PC-9 (cell line): Measurements from ENCODE around the gene ARHGEF40. TPM values are rescaled to one million over a fixed set of nuclear protein-coding genes. Genes with fewer than 3 reads are reported as not detected.
A peak's percentile ranks its signal among the peaks of the same experiment; 100 is the strongest.

Experiments used
- BruUV-seq: library from RNA; stranded (reverse); fragments of 400-500 nt; replicated peaks from 2 replicates; lab custom pipeline; 2021; lab: Mats Ljungman, UMichigan
- CTCF ChIA-PET: fragments of 300-600 bp; sonication (Branson Sonifier 250); formaldehyde crosslinking; loops from one replicate; lab custom pipeline; 2022; ENCODE audit warnings: antibody characterized with exemption; lab: Charles Lee
- POLR2A ChIA-PET: fragments of 300-600 bp; sonication (Branson Sonifier 250); formaldehyde crosslinking; loops from one replicate; lab custom pipeline; 2022; ENCODE audit warnings: antibody characterized with exemption; ENCODE audit not compliant: unreplicated experiment; lab: Charles Lee
- DNase-seq, 2 experiments: peaks; one replicate each; pipeline versions ENCODE4 v3.0.0 to v3.0.0-alpha.2; 2015 to 2022; ENCODE audit warnings: mixed read lengths in 1 of 2
- H2AFZ ChIP-seq: fragments of 200-600 bp; sonication (generic); 2 replicates; pipeline ENCODE4 v1.8.1; 2017; ENCODE audit warnings: antibody characterized with exemption
- H3F3A ChIP-seq: fragments of 200-600 bp; sonication (generic); 2 replicates; pipeline ENCODE4 v1.8.1; 2017; ENCODE audit warnings: antibody characterized with exemption, mild to moderate bottlenecking, low read depth; ENCODE audit not compliant: insufficient read depth
- H3K27ac ChIP-seq: fragments of 200-600 bp; sonication (generic); 2 replicates; pipeline ENCODE4 v1.6.1; 2016; ENCODE audit warnings: mixed run types
- H3K27me3 ChIP-seq: fragments of 200-600 bp; sonication (generic); 2 replicates; pipeline ENCODE4 v1.6.1; 2016; ENCODE audit warnings: low read depth, mixed run types; ENCODE audit not compliant: insufficient read depth
- H3K36me3 ChIP-seq: fragments of 200-600 bp; sonication (generic); 2 replicates; pipeline ENCODE4 v1.6.1; 2016; ENCODE audit warnings: low read depth, mixed run types
- H3K4me1 ChIP-seq: fragments of 200-600 bp; sonication (generic); replicated peaks from 2 replicates; pipeline ENCODE4 v1.6.1; 2016; ENCODE audit warnings: mixed run types; ENCODE audit not compliant: insufficient read depth
- H3K4me2 ChIP-seq: fragments of 200-600 bp; sonication (generic); 2 replicates; pipeline ENCODE4 v1.6.1; 2017; ENCODE audit warnings: mixed run types
- H3K4me3 ChIP-seq: fragments of 200-600 bp; sonication (generic); 2 replicates; pipeline ENCODE4 v1.6.1; 2016; ENCODE audit warnings: mixed run types
- H3K79me2 ChIP-seq: fragments of 200-600 bp; sonication (generic); 2 replicates; pipeline ENCODE4 v1.6.1; 2017; ENCODE audit warnings: low read depth, mixed run types
- H3K9me2 ChIP-seq: fragments of 200-600 bp; sonication (generic); 2 replicates; pipeline ENCODE4 v1.8.1; 2017; ENCODE audit warnings: mild to moderate bottlenecking; ENCODE audit not compliant: insufficient read depth
- H3K9me3 ChIP-seq: fragments of 200-600 bp; sonication (generic); 2 replicates; pipeline ENCODE4 v1.8.1; 2016; ENCODE audit warnings: low read depth; ENCODE audit not compliant: insufficient read depth
- H4K20me1 ChIP-seq: fragments of 200-600 bp; sonication (generic); 2 replicates; pipeline ENCODE4 v1.8.1; 2017; ENCODE audit not compliant: insufficient read depth
- EZH2 ChIP-seq: fragments of 200-600 bp; sonication (generic); IDR thresholded peaks from 2 replicates; pipeline ENCODE4 v1.8.0; 2017; ENCODE audit warnings: antibody characterized with exemption, low read depth
- intact Hi-C: fragments of 100-400 bp; cut with micrococcal nuclease; formaldehyde crosslinking; loops from one replicate; pipeline ENCODE4 v1.10.0; 2022; ENCODE audit not compliant: unreplicated experiment
- total RNA-seq: library from RNA; stranded (reverse); gene quantifications from 2 replicates; pipeline ENCODE4 v1.2.3, GENCODE V29; 2021
- TF ChIP-seq, protein P1 (sequence below): fragments of 200-600 bp; sonication (generic); conservative IDR thresholded peaks from 2 replicates; pipeline ENCODE4 v1.6.1; 2017; ENCODE audit warnings: mixed run types, antibody characterized with exemption, mild to moderate bottlenecking, moderate library complexity

ARHGEF40 gene
- total RNA-seq, 1 experiment from 2014 or later = 13.0 TPM

DNA sequence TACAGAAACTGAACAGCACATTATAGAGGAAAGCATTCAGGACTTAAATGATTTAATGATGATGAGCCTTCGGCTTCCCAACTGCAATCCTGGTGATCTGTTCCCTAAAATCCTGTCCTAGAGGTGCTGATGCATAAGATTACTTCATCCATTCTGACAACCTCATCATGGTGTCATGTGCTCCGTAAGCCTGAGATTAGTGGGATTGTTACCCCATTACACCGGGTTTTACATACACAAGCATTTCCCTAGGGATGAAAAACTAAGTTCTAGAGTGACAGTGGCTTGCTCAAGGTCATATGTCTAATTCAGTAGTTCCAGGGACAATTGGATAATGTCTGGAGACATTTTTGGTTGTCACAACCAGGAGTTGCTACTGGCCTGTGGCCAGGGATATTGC lies 32.9 kb upstream of the ARHGEF40 start:
- POLR2A ChIA-PET = no interaction called here
- no peaks in the 10 kb centered on the region for H3K4me1 ChIP-seq

DNA sequence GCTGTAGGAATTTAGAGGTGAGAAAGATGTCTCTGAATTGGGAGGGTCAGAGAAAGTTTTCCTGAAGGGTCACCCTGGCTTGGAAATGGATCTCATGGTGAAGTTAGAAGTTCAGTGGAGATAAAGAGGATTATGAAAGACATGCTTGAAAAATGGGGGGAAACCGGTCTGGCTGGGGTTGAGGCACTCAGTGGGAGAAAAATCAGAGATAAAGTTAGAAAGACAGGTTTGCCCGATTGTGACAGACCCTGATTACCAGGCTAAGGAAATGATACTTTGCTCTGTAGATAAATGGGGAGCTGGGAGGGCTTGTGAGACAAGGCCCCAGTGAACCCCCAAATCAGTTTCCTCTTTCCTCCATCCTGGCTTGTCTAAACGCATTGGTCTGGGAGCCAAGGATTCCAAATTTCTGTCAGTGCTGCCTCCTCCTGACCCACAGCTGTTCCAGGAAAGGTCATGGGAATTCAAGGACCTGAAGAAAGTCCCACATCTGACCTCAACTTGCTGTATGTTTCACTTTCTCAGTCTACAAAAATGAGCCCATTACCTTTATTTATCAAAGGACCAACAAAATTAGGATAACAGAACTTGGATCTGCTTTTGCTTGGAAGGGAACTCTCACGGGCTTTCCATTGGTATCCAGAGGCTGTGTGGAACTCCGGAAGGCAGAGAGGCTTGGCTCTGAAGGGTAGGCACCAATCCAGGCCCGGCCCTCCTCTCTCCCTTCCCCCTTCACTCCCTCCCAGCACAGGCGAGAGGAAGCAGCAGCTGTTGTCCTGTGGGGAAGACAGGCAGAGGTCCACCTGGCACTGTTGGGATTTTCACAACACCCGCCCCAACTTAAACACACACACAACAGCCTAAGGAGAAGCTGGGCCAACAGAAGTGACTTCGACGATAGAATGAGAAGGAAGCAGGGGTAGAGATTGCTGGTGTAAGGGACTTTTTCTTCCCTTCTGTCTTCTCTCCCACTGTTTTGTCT lies 31.4 kb upstream of the ARHGEF40 start:
- Histone ChIP-seq H3K4me1 (peaks cover 5% of the 10 kb centered on the region), H3F3A (peaks cover 4% of the 10 kb centered on the region; the same call in 1 of the 2 replicates), H3K36me3 (no peaks in the 10 kb centered on the region), H3K79me2 (no peaks in the 10 kb centered on the region), H4K20me1 (no peaks in the 10 kb centered on the region), H3K27me3 (no peaks in the 10 kb centered on the region; the same call in 1 of the 2 replicates), H2AFZ (no peak overlapping the region), H3K27ac (no peak overlapping the region), H3K9me3 (no peaks in the 10 kb centered on the region), H3K9me2 (no peaks in the 10 kb centered on the region), H3K4me3 (no peak overlapping the region), H3K4me2 (0 out of 2 replicates have a peak overlapping the region, but pooled peaks have one; percentile 16)
- TF ChIP-seq, protein P1, sequence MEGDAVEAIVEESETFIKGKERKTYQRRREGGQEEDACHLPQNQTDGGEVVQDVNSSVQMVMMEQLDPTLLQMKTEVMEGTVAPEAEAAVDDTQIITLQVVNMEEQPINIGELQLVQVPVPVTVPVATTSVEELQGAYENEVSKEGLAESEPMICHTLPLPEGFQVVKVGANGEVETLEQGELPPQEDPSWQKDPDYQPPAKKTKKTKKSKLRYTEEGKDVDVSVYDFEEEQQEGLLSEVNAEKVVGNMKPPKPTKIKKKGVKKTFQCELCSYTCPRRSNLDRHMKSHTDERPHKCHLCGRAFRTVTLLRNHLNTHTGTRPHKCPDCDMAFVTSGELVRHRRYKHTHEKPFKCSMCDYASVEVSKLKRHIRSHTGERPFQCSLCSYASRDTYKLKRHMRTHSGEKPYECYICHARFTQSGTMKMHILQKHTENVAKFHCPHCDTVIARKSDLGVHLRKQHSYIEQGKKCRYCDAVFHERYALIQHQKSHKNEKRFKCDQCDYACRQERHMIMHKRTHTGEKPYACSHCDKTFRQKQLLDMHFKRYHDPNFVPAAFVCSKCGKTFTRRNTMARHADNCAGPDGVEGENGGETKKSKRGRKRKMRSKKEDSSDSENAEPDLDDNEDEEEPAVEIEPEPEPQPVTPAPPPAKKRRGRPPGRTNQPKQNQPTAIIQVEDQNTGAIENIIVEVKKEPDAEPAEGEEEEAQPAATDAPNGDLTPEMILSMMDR = no peak
- no peak for TF ChIP-seq EZH2
- BruUV-seq = no TSS peak
- POLR2A ChIA-PET = no interaction called here
- CTCF ChIA-PET = no interaction called here
- intact Hi-C loops = no loop called here
- peak in 1 of 2 experiments; percentile 35 for DNase-seq

More for the DNA sequence above, 32.9 kb upstream of the ARHGEF40 start:
- Histone ChIP-seq H3K9me3 (no peaks in the 10 kb centered on the region), H3K27ac (no peak overlapping the region), H3K9me2 (no peaks in the 10 kb centered on the region), H3F3A (no peaks in the 10 kb centered on the region), H3K4me3 (no peak overlapping the region), H4K20me1 (no peaks in the 10 kb centered on the region), H3K27me3 (no peaks in the 10 kb centered on the region; the same call in 1 of the 2 replicates), H2AFZ (no peak overlapping the region), H3K36me3 (no peaks in the 10 kb centered on the region), H3K4me2 (no peak overlapping the region), H3K79me2 (no peaks in the 10 kb centered on the region)
- no TSS peak for BruUV-seq
- DNase-seq = no peak
- CTCF ChIA-PET = interaction anchor here (0.6 to 1.3 kb wide), 2 partner anchors 23 to 1473 kb away, joined by 4 to 5 read pairs; no protein-coding TSS in a partner anchor
- intact Hi-C loops = no loop called here
- TF ChIP-seq EZH2 = no peak
- TF ChIP-seq, protein P1 = no peak

DNA sequence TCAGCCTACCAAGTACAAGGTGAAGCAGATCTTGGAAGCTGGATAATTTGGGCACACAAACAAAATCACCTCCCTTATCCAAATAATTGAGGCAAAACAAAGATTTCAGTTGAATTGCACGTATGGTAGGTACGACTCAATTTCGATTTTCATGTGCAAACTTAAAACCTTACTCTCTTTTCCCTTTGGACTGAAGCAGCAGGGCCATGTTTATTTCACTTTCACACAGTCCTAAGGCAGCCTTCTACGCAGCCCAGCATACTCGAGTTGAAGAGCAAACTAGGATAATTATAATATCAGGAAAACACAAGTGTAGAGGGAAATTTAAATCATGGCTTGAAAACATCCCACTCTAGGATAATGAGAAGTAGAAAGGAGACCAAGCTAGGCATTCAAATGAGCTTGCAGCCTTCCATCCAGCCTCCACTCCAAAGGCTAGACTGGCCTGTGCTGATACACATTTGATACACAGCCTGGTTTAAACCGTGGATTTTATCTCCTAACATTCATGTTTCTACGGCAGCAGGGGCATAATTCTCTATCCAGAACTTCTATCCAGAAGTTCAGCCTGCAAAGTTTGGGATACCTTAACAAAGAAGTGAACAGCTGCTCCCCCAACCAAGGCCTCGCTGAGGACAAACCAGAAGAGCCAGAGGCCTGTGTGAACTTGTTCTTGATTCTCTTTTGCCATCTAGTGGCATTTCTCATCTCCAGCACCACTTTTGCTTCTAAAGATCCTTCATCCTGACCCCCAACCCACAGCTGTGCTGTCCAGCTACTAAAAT lies 30.3 kb upstream of the ARHGEF40 start:
- no peak overlapping the region for H3K4me3 ChIP-seq
- DNase-seq = peak; percentile 22 to 43
- ChIA-PET POLR2A (no interaction called here), CTCF (interaction anchor here (1.0 to 2.0 kb wide), 2 partner anchors 25 to 69 kb away, joined by 7 to 18 read pairs; no protein-coding TSS in a partner anchor)
- H3K36me3 ChIP-seq = no peaks in the 10 kb centered on the region
- H2AFZ ChIP-seq = no peak overlapping the region
- H3K27ac ChIP-seq = no peak overlapping the region
- H3K4me2 ChIP-seq = no peak overlapping the region
- no peaks in the 10 kb centered on the region for H3K27me3 ChIP-seq
- H3K9me2 ChIP-seq = no peaks in the 10 kb centered on the region
- no peaks in the 10 kb centered on the region for H4K20me1 ChIP-seq
- BruUV-seq = no TSS peak
- H3K9me3 ChIP-seq = no peaks in the 10 kb centered on the region
- H3K4me1 ChIP-seq = peaks cover 15% of the 10 kb centered on the region
- H3F3A ChIP-seq = peaks cover 9% of the 10 kb centered on the region; the same call in 1 of the 2 replicates
- TF ChIP-seq EZH2 = no peak
- TF ChIP-seq, protein P1 = peak; percentile 57; the same call in 1 of the 2 replicates
- no peaks in the 10 kb centered on the region for H3K79me2 ChIP-seq
- intact Hi-C loops = loop anchor here (1.0 kb wide), 2 partner anchors 25 to 182 kb away; no protein-coding TSS in a partner anchor
